GM18861 (cell line): ENCODE measurements around the gene ANAPC15.

Source experiments
- ATAC-seq: cut with Tn5 transposase; IDR thresholded peaks from one replicate; pipeline ENCODE4 v1.9.1; 2021; ENCODE audit not compliant: unreplicated experiment

ANAPC15 gene

DNA sequence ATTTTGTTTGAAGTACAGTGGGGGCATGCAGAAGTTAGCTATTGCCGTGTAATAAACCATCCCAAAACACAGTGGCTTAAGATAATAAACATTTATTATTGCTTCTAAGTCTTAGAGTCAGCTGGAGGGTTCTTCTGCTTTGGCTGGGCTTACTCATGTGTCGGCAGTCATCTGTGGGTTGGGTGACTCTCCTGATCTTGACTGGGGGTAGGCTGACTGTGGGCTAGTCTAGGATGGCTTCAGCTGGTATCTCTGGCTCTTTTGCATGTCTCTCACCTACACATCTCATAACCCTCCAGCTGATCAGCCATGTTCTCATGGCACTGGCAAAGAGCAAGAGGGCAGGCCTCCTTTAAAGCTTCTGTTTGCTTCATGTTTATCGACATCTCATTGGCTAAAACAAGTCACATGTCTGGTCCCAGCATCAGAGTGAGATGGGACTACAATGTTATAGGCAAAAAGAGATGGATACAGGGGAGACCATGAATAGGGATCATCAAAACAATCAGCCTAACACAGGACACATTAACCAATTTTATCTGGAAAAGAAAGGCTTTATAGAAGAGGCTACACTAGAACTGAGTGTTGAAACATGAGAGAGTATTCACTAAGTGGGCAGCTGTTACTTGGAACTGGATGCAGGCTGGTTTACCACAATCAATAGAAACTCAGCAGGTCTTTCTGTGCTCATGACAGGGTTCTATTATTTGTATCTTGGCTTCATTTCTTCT is 26.7 kb downstream of the ANAPC15 start:
- ATAC-seq, result no peak

DNA sequence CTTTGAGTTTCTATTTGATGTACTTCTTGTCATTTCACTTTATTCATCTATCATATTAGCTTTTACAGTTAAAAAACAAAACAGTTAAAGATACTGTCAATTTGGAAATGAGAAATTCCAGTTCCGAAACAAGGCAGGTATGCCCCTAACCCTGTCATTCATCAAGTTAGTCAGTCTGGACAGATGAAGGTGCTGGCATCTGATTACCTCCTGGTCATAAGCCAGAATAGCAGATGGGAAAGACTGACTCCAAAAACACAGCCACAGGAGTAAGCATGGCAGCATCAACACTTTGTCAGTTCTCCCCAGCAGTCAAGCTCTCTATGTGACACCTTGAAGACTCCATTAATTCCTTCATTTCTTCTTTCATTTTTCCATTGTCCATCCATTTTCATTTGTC is 27.5 kb downstream of the ANAPC15 start:
- no peak for ATAC-seq

DNA sequence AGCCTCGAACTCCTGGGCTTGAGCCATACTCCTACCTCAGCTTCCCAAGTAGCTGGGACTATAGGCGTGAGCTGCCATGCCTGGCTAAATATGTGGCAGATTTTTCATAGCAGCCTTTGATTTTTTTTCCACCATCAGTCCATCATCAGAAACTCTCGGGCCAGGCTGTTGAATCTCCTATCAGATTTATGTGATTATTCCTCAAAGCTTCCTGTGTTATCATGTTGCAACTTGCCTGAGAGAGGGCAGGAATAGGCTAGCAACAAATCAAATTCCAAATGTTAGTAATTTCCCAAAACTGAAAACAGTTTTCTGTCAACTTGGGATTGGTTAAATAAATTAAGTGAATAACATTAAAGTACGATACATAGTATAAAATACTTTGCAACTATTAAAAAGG is 28.4 kb downstream of the ANAPC15 start:
- ATAC-seq, result no peak

DNA sequence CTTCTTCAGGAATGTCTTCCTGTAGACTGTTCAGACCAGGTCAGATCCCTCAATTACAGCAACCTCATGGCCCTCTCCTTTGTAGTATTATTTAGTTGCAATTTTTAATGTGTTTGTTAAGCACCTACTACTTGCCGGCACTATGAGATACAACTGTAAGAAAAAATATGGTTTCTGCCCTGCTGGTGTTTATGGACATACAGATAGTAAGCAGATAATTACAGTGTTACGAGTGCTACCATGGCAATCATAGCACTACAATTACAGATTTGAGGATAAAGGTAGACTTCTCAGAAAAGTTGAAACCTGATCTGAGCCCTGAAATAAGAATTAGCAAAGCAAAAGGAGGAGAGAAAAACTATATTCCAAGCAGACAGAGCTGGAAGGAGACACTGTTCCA is 29.1 kb downstream of the ANAPC15 start:
- no peak for ATAC-seq

DNA sequence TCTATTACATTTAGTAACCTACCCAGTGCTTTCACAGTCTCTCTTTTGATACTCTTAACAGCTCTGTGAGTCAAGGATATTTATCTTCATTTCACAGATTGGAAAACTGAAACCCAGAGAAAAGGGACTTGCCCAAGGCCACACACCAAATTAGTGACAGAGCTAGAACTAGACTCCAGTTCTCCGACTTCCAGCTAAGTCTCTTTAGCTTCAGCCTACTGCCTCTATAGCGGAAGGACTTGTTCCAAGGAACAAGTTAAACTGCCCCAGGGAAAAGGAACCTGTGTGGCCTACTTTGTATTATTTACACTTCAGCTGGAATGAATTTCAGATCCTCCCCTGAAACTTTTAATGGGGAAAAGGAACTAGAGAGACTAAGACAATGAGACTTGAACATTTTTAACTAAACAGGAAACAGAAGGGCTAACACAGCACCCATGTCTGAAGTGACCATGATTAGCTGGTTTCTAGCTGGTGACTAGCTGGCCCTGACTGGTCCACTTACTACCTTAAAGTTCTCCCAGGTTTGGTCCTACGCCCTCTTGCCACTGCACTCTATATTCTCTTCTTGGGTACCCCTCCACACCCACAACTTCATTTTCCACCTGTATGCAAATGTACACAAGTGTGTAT is 30.6 kb downstream of the ANAPC15 start:
- ATAC-seq, result no peak

GRCh38 chr11:72081184-72081644 is 31.3 kb downstream of the ANAPC15 start:
- ATAC-seq, result no peak

GRCh38 chr11:72080326-72081183 is 31.9 kb downstream of the ANAPC15 start, which contains the start of the genes LRRC51 and NUMA1:
LRRC51 (plus strand) TSS chr11:72080850; CDS start chr11:72089084, 8,234 bp downstream.
NUMA1 (minus strand) TSS chr11:72080542; CDS start chr11:72035943, 44,599 bp downstream.
- peak; percentile 90 for ATAC-seq

- no peak for ATAC-seq
Measured at GRCh38 chr11:72079819-72080325, 32.6 kb downstream of the ANAPC15 start.

DNA sequence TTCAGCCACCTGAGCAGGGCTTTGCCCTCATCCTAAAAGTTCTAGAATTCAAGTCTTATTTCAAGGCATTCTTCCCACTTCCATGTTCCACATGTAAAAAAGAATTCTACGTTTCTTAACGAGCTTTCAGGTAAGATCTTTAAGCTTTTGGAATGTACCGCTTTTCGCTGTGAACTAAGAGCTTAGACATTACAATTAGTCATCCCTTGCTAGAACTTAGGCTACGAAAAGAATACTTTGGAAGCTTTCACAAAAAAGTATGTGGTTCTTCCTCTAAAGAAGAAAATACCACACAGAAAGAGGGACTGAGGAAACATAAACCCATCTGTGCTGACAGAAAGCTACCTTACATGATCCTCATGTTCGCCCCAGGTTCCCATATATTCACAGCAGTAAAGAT is 34.0 kb downstream of the ANAPC15 start:
- ATAC-seq, result no peak

- no peak for ATAC-seq
Measured at GRCh38 chr11:72075756-72076155, 36.7 kb downstream of the ANAPC15 start.

GRCh38 chr11:72075109-72075508 is 37.4 kb downstream of the ANAPC15 start:
- no peak for ATAC-seq

- ATAC-seq, result no peak
Measured at GRCh38 chr11:72072348-72072747, 40.1 kb downstream of the ANAPC15 start.

- ATAC-seq, result no peak
Measured at GRCh38 chr11:72070491-72070890, 42.0 kb downstream of the ANAPC15 start.

GRCh38 chr11:72069787-72070251 is 42.7 kb downstream of the ANAPC15 start:
- no peak for ATAC-seq

GRCh38 chr11:72069200-72069599 is 43.3 kb downstream of the ANAPC15 start:
- ATAC-seq, result no peak

DNA sequence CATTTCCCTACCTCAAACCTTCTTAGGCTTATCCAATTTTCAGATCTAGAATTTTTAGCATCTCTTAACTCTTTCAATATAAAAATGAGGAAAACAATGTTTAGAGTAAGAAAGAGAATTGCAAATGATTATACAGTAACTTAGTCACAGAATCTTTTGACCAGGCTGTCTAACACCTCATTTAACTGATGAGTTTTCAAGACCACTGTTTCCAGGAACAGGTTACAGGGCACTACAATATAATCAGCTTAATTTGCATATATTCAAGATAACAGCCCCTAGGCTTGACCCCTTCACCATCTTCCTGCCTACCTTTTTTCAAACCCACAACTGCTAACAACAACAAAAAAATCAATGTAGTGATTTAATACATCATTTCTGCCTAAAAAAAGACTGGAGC is 44.8 kb downstream of the ANAPC15 start:
- ATAC-seq, result no peak

DNA sequence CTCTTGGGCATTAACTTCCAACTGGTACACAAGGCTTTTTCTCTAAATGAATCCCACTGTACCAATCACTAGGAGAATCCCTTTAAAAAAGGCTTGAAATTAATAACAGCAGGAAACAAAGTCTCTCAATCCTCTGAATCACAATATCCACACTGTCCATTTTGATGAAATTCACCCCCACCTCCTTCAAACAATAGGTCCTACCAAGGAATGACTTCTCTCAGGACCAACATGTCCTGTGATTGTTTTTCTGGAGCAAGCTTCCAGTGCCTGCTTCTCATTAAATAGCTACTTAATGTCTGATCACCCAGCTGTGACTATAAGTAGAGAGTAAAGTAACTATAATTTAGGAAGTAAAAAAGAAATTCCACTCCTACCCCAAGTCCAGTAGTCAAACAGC is 45.2 kb downstream of the ANAPC15 start:
- ATAC-seq, result no peak

- no peak for ATAC-seq
Measured at GRCh38 chr11:72066855-72067254, 45.6 kb downstream of the ANAPC15 start.

DNA sequence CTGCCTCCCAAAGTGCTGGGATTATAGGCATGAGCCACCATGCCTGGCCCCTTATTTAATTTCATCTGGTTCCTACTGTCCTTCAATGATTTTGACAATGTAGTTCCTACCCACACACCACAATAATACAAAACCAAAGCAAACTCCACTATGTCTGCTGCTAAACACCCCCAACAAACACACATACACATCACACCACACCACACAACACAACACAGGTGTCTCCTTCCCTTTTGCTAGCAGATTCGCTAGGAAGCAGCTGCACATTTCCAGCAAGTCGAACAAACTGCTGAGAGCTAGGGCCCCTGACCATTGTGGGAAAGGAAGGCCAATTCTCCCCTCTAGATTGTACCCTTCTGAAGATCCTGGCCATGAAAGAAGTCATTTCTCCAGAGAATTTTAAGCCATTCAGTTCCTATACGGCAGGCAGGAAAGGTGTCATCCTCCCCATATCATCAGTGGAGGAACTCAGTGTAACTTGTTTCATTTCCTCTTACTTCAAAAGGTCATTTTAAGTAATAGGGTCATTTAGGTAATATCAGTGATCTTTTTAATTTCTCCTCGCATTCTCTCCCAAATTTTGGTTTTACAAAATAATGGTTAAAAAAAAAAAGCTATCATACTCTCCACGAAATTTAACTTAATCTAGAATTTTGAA is 50.6 kb downstream of the ANAPC15 start:
- no peak for ATAC-seq
